ENCODE measurements around the gene MRM3.
"Not testable (repeated sequence)": the region's sequence is repeated elsewhere in the genome, so short reads cannot be mapped to it uniquely, and the experiment has no call there.

MRM3 gene

DNA sequence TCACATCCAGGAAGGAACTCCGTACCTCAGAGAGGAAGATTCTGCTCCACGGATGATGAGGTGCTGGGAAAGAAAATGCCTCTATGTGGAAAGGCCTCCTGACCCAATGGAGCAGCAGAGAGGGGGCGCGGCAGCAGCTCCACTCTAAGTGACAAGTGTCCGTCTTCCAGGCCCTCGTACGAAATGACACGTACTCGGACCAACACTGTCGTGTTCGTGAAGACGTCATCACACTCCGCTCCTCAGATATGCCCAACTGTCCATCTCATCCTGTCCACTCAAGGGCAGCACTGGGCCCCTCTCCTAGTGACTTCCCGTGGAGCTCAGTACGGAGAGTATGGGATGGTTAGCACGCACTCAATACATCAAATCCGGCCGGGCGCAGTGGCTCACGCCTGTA is 32.2 kb downstream of the MRM3 start:
- no peak for DNase-seq

DNA sequence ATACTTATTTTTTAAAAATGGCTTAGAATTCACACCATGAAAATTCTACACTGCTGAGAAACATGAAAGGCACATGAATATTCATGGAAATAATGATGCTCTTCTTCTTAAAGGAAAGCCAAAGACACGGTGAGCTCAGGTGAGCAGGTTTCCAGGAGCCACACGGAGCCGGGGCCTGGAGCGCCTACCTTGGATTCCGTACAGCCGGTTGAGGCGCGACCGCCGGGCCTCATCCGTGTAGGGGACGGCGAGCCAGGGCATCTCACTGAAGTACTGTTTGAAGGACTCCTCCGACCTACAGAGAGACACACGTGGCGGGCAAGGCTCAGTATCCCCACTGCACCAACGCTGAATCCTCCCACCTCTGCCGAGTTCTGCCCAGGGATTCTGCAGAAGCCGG is 37.1 kb downstream of the MRM3 start:
- no peak for DNase-seq

DNA sequence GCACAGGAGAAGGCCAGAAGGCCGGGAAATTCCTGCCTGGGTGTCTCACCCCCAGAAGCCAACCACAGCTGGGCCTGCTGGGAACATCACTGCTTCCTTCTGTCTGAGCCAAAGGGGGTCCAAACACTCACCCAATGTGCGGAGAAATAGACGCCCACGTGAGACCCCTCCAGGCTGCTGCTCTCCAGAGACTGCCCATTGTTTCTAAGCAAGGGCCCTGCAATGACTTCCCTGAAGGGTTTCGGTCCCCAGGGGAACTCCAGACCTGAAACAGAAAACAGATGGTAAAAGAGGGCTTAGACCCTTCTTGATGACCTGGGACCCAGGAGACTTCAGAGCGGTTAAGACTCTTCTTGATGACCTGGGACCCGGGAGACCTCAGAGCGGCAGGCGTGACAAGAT is 41.3 kb downstream of the MRM3 start:
- DNase-seq = no peak

DNA sequence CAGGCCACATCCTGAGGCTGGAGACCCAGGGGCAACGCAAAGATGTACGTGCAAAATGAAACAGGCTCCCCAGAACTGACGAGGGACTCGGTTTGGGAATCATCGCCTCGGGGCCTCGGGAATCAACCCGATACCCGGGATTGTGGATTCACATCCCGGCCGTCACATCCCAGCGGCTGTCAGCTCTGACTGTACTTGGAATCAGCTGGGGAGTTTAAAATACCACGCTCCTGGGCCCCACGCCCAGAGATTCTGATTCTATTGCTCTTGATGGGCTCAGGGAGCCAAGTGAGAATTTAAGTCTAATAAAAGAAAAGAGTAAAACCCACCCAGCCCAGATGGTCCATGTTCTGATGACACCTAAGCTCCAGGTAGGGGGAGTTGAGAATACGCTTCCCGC is 42.2 kb downstream of the MRM3 start:
- peak in 1 of 51 donors; percentile 10 for DNase-seq

DNA sequence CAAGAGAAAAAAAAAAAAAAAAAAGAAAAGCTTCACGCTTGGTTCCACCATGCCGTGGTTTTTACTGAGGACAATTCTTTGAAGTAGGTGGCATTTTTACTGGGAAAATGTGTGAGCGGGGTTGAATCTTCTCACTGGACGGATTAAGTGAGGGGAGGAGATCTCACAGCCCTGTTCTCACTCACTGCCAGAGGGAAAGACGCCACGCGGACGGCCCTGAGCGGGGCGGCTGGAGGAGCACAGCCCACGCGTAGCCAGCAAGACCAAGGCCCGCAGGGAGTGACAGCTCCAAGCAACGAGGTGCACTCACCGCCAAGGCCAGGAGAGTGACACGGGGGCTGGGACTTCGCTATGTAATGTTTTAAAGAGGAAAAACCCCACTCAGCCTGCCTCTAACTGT is 43.1 kb downstream of the MRM3 start:
- no peak for DNase-seq

DNA sequence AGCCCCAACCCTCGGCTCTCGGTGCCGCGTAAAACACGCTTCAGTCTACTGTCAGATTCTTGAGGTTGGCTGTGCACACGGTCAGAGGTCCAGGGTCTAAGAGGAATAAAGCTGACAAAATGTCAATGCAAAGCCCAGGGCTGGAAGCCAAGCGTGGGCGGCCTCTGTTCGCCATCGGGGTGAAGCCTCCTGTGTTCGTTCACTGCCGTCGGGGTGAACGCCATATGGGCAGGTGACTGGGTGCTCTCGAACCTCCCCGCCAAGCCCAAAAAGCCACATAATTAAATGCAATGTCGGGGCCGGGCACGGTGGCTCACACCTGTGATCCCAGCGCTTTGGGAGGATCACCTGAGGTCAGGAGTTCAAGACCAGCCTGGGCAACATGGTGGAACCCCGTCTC is 44.6 kb downstream of the MRM3 start:
- DNase-seq = no peak

DNA sequence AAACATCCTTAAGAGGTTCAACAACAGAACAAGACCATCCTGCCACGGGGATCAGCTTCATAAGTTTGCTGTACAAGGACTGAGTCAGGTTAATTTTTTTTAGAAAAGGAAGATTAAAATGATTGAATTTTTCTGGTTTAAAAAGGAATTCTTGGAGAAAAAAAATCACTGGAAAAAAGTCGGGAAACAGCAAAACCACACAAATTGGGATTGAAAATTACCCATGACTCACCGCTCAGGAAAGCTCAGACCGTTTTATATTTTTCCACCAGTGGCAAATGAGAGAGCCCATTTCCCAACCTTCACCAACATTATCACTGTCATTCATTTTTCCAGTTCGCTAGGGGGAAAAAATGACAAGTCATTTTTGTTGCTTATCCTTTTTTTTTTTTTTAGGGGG is 46.6 kb downstream of the MRM3 start:
- DNase-seq = no peak

DNA sequence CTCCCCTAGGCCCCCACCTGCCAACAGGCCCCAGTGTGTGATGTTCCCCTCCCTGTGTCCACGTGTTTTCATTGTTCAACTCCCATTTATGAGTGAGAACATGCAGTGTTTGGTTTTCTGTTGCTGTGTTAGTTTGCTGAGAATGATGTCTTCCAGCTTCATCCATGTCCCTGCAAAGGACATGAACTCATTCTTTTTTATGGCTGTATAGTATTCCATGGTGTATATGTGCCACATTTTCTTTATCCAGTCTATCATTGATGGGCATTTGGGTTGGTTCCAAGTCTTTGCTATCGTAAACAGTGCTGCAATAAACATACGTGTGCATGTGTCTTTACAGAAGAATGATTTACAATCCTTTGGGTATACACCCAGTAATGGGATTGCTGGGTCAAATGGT is 47.5 kb downstream of the MRM3 start:
- DNase-seq = not testable (repeated sequence)

DNA sequence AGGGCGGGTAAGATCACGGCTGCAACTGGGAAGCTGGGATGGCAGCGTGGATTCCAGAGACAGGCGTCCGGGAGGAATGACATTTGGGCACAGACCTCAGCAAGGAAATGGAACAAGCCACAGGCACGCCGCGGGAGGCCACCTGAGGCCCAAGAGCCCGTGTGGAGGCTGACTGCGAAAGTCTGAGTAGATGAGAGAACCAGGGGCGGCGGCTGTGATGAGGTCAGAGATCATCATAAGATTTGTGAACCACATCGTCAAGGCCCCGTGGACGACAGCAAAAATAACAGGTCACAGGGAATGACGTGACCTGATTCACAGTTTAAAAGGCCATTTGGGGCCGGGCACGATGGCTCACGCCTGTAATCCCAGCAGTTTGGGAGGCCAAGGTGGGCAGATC is 48.2 kb downstream of the MRM3 start:
- DNase-seq = no peak

DNA sequence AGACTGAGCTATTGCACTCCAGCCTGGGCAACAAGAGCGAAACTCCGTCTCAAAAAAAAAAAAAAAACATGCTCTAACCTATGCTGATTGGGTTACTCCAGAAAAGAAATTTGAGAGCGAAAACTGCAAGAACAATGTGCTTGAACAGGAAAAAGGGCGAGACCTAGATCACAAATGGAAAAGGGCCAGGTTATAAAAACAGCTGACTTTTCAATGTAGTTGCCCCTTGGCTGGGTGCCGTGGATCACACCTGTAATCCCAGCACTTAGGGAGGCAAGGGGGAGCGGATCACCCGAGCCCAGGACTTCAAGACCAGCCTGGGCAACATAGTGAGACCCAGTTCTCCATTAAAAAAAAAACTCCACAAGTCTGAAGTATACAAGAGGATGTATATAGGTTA is 48.8 kb downstream of the MRM3 start:
- no peak for DNase-seq

DNA sequence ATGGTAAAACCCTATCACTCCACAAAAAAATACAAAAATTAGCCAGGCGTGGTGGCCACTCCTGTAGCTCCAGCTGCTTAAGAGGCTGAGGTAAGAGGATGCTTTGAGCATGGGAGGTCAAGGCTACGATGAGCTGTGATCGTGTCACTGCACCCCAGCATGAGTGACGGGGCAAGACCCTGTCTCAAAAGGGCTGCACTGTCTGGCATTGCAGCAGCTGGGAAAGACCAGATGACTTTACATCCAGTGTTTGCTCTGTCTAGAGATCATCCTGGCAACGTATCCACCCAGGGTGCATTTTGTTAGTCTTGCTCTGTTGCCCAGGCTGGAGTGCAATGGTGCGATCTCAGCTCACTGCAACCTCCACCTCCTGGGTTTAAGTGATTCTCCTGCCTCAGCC is 52.0 kb downstream of the MRM3 start:
- DNase-seq = no peak

DNA sequence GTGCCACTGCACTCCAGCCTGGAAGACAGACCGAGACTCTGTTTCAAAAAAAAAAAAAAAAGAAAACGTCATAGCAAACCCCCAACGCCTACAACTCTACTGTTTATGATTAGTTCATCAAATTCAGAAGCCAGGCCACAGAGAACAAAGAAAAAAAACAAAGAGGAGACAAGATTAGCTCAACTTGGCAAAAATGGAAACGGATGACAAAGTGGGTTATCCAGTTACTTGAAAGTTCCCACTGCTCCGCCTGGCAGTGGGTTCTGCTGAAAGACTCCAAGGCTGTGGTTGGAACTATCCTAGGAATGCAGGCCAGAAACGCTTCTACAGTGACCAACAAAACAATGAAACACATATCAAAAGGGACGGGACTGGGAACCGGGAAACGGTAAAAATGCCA is 53.1 kb downstream of the MRM3 start:
- no peak for DNase-seq

DNA sequence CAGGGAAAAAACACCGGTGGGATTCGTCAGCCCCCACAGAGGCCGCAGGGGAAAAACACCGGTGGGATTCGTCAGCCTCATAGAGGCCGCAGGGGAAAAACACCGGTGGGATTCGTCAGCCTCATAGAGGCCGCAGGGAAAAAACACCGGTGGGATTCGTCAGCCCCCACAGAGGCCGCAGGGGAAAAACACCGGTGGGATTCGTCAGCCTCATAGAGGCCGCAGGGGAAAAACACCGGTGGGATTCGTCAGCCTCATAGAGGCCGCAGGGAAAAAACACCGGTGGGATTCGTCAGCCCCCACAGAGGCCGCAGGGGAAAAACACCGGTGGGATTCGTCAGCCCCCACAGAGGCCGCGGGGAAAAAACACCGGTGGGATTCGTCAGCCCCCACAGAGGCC is 53.6 kb downstream of the MRM3 start:
- not testable (repeated sequence) for DNase-seq

DNA sequence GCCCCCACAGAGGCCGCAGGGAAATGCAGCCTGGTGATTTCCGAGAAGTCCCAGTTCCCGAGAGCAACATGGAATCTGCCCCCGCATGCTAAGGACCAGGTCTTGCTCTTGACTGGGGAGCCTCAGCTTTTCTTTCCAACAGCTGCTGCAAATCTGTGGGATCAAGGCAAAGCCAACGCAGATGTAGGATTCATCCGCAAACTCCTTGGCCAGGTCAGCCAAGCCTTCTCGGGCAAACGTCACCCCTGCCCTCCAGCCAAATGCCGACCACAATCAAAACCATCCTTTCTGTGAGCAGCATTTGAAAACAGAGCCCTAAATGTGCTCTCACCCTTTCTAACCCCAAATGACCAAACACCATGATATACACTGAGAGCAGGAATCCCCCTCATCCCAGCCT is 54.0 kb downstream of the MRM3 start:
- no peak for DNase-seq

DNA sequence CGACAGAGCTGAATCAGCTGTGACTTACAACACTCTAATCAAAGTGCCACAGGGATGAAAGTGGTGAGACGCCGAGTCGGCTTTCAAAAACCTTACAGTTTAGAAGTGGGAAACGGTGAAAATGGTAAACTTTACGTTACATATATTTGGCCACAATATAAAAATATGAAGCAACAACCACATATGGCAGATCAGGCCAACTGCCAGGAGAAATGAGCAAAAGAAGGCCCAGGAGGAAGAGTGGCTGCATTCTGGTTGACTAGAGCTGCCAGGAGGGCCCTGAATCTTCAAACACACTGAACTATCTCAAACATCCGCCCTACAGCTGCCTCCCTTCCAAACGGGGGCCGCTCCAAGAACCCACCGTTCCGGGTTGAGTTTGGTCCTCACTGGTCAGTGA is 56.3 kb downstream of the MRM3 start:
- no peak for DNase-seq

DNA sequence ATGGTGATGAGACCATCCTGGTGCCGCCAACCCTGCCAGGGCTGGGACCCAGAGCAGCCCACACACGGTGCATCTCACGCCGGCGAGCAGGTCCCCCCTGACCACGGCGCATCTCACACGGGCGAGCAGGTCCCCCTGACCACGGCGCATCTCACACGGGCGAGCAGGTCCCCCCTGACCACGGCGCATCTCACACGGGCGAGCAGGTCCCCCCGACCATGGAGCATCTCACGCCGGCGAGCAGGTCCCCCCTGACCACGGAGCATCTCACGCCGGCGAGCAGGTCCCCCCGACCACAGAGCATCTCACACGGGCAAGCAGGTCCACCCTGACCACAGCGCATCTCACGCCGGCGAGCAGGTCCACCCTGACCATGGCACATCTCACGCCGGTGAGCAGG is 59.2 kb downstream of the MRM3 start:
- peak in 1 of 51 donors; percentile 0 for DNase-seq
